LHCN-M2 (cell line): Measurements from ENCODE around the gene ATP2C1. TPM values are rescaled to one million over a fixed set of nuclear protein-coding genes. Genes with fewer than 3 reads are reported as not detected.
"Not testable (repeated sequence)": the region's sequence is repeated elsewhere in the genome, so short reads cannot be mapped to it uniquely, and the experiment has no call there.

ENCODE experiments used
- DNase-seq: peaks from one replicate; pipeline ENCODE4 v3.0.0-alpha.2; 2012; ENCODE audit warnings: low read depth
- total RNA-seq: library from RNA; depleted of rRNA; stranded (reverse); fragments of >200 nt; gene quantifications from 2 replicates; pipeline ENCODE4 v1.2.3, GENCODE V29; 2014; rRNA removed

ATP2C1 gene
- total RNA-seq, 1 experiment from 2014 or later = 59.2 TPM

GRCh38 chr3:131042271-131042985 is 148.5 kb downstream of the ATP2C1 start:
- DNase-seq = not testable (repeated sequence)

GRCh38 chr3:131047582-131047981 is 153.7 kb downstream of the ATP2C1 start:
- DNase-seq = no peak

- DNase-seq = no peak
These were observed 154.1 kb downstream of the ATP2C1 start for GRCh38 chr3:131048030-131048429.

- DNase-seq = no peak
These were observed 156.1 kb downstream of the ATP2C1 start for GRCh38 chr3:131050001-131050400.

DNA sequence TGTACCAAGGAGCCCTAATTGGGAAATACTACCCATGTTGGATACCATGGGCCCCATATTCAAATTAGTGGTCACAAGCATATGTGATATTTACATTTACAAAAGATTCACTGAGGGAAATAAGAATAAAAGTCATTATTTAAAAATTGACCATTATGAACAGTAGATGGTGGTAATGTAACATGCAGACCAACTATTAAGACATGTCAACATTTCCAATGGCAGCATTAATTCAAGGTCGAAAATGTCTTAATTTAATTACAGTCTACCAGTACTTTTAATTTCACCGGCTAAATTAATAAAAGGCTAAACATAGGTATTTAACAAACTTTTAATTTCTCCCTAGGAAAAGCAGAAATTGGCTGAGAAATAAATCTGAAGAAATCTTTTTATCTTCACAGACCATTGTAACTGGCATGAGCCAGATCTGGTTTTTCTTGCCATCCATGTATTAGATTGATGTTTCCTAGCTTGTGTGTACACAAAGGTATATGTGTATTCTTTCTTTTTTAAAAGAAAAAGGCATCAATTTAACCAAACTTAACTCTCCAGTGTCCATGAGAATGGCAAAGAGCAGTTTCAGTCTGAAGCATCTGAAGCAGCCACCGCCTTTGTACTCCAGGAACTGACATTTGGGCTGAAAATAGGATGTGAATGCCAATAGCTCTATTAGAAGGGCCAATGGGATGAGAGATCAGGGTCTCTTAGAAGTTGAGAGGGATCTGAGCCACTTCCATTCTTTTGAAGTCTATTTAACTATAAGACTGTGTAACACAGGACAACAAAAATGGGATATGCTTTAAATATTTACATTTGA is 159.4 kb downstream of the ATP2C1 start:
- DNase-seq = peak; percentile 31

Other genes starting within 250 kb of the ATP2C1 start
- gene PIK3R4, start 147.3 kb upstream of the ATP2C1 start, total RNA-seq = 33.4 and 33.9 TPM in 2 replicates
- gene ASTE1, start 132.7 kb downstream of the ATP2C1 start, total RNA-seq = 7.1 and 8.4 TPM in 2 replicates
- gene NEK11, start 132.8 kb downstream of the ATP2C1 start, total RNA-seq = 6.1 and 13.3 TPM in 2 replicates